ENCODE data around the gene UACA. TPM values are rescaled to one million over a fixed set of nuclear protein-coding genes. Genes with fewer than 3 reads are reported as not detected.

UACA gene
- total RNA-seq, 1 donor from 2014 or later = 39.9 TPM

GRCh38 chr15:70762469-70763119 lies 764 bp downstream of the UACA start:
- DNase-seq (peak; percentile 67), ATAC-seq (peak; percentile 33)
- Histone ChIP-seq H3K9me3 (no peaks in the 10 kb centered on the region), H3K4me1 (peaks cover 11% of the 10 kb centered on the region), H3K36me3 (no peaks in the 10 kb centered on the region), H3K27me3 (peaks cover 12% of the 10 kb centered on the region), H3K27ac (peak overlapping the region; percentile 92), H3K4me3 (peak overlapping the region; percentile 68)
- no peak for TF ChIP-seq CTCF (IDR thresholded peaks at IDR 0.05)
- intact Hi-C loops (cut with DNase I) = no loop called here

DNA sequence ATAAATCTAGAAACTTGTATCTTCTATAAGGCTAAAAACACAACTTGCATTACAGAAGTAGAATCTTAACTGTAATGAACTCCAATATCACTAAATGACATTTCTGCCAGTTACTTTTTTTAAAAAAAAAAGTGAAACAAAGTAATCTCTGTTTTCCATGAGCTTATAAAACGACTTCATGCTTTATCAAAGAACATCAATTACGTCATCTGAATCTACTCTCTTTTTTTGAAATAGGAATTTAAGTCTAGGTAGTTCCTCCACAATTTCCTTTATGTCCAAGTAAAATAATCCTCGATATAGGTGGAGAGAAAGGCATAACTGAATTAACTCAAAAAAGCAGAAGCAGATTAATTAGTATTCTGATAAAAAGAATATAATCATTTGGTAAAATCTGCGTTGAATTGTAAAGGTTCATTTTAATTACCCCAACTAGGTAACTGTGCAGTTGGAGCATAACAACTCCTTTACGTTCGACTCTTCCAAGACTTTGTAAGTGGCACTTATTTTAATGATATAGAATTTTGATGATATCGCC lies 1.4 kb downstream of the UACA start:
- Histone ChIP-seq H3K4me3 (peak overlapping the region; percentile 68), H3K9me3 (no peaks in the 10 kb centered on the region), H3K27me3 (peaks cover 12% of the 10 kb centered on the region), H3K4me1 (peaks cover 17% of the 10 kb centered on the region), H3K36me3 (no peaks in the 10 kb centered on the region), H3K27ac (peak overlapping the region; percentile 92)
- TF ChIP-seq CTCF (IDR thresholded peaks at IDR 0.05) = no peak
- intact Hi-C loops (cut with DNase I) = no loop called here
- DNase-seq (no peak), ATAC-seq (no peak)

DNA sequence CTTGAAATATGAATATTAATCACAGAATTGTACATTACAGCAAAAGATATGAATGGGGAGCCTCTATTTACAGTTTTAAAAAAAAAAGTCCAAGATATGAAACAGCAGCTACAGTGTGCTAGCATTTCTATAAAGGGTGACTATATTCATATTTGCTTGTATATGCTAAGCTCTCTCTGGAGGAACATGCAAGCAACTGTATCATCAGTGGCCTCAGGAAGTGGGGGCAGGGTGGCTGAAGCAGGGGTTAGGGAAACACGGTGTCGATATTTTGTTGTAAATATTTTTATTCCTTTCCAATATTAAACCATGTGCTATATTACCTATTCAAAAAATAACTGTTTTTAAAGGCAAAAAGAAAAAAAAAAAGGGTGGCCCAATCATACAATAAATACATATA lies 2.3 kb downstream of the UACA start:
- no peaks in the 10 kb centered on the region for H3K36me3 ChIP-seq
- H3K27me3 ChIP-seq = peaks cover 12% of the 10 kb centered on the region
- DNase-seq (no peak), ATAC-seq (no peak)
- TF ChIP-seq CTCF (IDR thresholded peaks at IDR 0.05) = no peak
- H3K9me3 ChIP-seq = no peaks in the 10 kb centered on the region
- intact Hi-C loops (cut with DNase I) = no loop called here
- peaks cover 17% of the 10 kb centered on the region for H3K4me1 ChIP-seq
- H3K4me3 ChIP-seq = peak overlapping the region; percentile 68
- H3K27ac ChIP-seq = no peak overlapping the region

- TF ChIP-seq CTCF (IDR thresholded peaks at IDR 0.05) = no peak
- DNase-seq (no peak), ATAC-seq (no peak)
- H3K4me3 ChIP-seq = no peak overlapping the region
- intact Hi-C loops (cut with DNase I) = no loop called here
- H3K4me1 ChIP-seq = peaks cover 11% of the 10 kb centered on the region
- no peaks in the 10 kb centered on the region for H3K9me3 ChIP-seq
- H3K27me3 ChIP-seq = peaks cover 12% of the 10 kb centered on the region
- peak overlapping the region; percentile 39 for H3K27ac ChIP-seq
- H3K36me3 ChIP-seq = no peaks in the 10 kb centered on the region
These were observed 4.4 kb downstream of the UACA start for GRCh38 chr15:70758790-70759462.

DNA sequence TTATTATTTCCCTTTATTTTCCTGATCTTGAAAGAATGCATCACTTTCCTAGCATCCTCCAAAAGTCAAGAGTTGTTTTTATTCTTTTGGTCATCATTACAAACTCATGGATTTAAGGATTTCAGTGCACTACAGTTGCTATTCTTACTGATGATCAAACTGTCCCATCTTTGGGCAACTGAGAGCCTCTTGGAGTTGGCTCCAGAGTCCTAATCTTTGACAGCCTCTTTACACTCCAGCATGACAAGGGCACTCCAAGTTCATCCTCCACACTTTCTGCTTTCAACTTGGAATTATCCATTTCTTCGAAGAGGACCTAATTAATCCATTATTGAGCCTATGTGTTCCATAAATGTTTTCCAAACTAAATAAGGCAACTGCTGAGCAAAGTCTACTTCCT lies 5.7 kb downstream of the UACA start:
- Histone ChIP-seq H3K4me1 (peaks cover 14% of the 10 kb centered on the region), H3K9me3 (no peaks in the 10 kb centered on the region), H3K36me3 (no peaks in the 10 kb centered on the region), H3K27me3 (peaks cover 16% of the 10 kb centered on the region), H3K4me3 (no peak overlapping the region), H3K27ac (no peak overlapping the region)
- ATAC-seq (no peak), DNase-seq (no peak)
- intact Hi-C loops (cut with DNase I) = no loop called here
- no peak for TF ChIP-seq CTCF (IDR thresholded peaks at IDR 0.05)

All from upper lobe of right lung (tissue), 1 donor.